GM18951 (cell line): ENCODE results near the gene PLA2G4A.

Source experiments
- POLR2A ChIP-seq: IDR thresholded peaks from 4 replicates; pipeline ENCODE4 v1.6.1; 2011; ENCODE audit warnings: mild to moderate bottlenecking; ENCODE audit not compliant: insufficient read length, insufficient read depth; ENCODE audit errors: extremely low read depth
- in situ Hi-C: fragments of 300-500 bp; cut with MboI; formaldehyde crosslinking; loops from one replicate; pipeline ENCODE4 v1.12.0; 2022; ENCODE audit warnings: low sequenced_read_pairs, mixed read lengths, inconsistent platforms; ENCODE audit not compliant: unreplicated experiment

The PLA2G4A gene

GRCh38 chr1:186976700-186977099 is 148.0 kb downstream of the PLA2G4A start:
- in situ Hi-C loops, result no loop called here
- TF ChIP-seq POLR2A, result no peak

DNA sequence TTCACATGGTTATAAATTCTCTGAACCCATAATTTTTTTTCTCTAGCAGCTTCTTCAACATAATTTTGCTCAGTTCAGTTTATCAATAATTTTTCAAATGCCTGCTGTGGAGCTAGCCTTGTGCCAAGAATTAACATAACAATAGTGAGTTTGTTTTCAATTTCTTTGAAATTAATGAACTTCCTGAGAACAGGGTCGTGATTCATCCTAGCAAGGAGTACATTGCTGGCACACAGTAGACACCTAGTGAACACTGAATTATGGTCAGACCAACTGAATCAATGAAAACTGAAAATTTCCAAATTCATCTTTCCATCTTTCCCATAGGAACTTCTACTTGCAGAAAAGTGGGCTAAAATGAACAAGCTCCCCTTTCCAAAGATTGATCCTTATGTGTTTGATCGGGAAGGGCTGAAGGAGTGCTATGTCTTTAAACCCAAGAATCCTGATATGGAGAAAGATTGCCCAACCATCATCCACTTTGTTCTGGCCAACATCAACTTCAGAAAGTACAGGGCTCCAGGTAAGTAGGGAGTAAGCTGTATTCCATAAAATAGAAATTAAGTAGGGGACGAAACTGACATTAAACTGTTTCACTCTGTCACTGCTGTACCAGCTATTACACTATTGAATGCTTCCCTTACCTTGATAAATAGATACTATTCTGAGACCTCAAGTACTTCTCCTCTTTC is 148.7 kb downstream of the PLA2G4A start:
- TF ChIP-seq POLR2A, result no peak
- in situ Hi-C loops, result no loop called here

DNA sequence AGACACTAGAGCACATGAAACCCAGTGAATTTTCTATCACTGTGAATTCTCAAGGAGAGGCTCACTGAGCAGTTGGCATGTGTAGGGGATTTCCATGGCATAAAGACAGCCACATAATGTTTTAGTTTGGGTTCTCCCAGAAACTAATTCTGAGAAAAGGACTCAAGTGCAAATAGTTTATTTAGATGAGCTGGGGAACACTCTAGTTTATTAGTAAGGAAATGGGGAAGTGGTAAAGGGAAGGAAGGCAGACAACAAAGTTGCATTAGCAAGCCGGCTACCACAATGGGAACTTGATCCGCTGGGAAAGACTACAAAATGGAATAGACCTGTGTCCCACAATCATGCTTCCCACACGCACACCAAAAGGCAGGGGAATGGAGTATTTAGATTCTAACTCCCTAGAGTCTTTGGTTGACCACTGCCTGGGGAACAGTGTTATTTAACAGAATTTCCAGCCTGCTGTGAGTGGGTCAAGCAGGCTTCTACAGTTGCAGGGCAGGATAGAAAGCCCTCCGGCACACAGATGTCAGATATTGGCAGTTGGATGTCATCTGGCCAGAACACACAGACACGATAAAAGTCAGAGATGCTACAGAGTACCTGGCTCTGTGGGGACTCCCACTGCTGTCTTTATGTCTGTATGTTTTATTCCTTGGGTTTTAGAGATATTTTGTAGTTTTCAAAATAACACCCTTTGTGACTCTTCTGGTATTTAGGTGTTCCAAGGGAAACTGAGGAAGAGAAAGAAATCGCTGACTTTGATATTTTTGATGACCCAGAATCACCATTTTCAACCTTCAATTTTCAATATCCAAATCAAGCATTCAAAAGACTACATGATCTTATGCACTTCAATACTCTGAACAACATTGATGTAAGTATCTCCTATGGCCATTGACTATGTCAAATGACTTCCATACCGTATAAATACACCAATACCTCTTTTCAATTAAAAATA is 150.1 kb downstream of the PLA2G4A start:
- no peak for TF ChIP-seq POLR2A
- in situ Hi-C loops, result no loop called here

DNA sequence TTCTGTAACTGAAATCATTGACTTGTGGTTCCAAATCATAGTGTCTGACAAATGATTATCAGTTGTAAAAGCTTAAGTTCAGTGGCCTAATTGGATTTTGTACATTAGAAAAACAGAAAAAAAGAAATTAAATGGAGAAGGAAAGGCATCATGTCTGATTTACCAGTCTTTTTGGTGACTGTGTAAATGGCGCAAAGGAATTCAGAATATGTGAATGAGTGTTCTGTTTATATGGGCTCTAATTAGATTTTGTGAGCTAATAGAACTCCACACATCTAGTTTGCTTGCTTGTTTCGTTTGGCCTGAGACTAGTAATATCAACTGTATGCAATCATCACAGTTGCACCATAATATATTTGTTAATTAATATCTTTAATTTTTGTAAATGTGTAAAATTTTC is 151.7 kb downstream of the PLA2G4A start:
- in situ Hi-C loops, result loop anchor here (10.0 kb wide), 2 partner anchors 376 to 496 kb away; no protein-coding TSS in a partner anchor
- no peak for TF ChIP-seq POLR2A

DNA sequence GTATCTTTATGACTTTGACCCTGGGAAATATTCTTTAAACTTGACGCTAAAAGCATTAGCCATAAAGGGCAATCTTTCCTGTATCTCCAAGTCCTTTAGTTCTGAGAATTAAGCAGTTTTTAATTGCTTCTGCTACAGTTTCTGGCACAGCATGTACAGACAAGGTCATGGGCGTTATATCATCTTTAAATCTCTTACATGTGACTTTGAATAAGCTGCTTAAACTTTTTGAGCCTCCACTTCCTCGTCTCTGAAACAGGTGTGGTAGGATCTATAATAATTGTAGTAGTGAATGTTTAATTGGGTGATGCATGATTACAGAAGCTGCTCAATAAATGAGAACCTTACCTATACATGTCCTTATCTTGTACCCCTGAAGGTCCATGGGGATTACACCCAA is 153.4 kb downstream of the PLA2G4A start:
- in situ Hi-C loops, result loop anchor here (10.0 kb wide), 2 partner anchors 377 to 497 kb away; no protein-coding TSS in a partner anchor
- no peak for TF ChIP-seq POLR2A

DNA sequence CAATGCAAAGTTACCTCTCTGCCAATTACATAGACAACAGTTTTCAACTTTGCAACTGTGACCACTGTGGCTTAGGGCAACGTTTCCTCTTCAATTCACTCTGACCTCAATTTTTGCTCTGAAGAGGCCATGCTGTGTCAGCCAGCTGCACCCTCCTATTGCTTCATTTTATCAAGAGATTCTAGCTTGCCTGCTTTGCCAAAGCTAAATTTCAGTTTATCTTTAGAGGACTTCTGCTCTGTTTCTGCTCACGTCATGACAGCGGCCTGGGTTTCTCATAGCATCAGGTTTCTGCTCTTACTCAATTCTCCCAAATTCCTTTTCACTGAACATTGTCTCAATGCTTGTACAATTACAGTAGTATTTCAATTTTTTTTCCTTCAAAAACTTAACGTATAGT is 154.6 kb downstream of the PLA2G4A start:
- no peak for TF ChIP-seq POLR2A
- in situ Hi-C loops, result loop anchor here (10.0 kb wide), 2 partner anchors 379 to 499 kb away; no protein-coding TSS in a partner anchor

GRCh38 chr1:186984959-186985358 is 156.2 kb downstream of the PLA2G4A start:
- in situ Hi-C loops, result loop anchor here (10.0 kb wide), 2 partner anchors 380 to 500 kb away; no protein-coding TSS in a partner anchor
- TF ChIP-seq POLR2A, result no peak

- no peak for TF ChIP-seq POLR2A
- in situ Hi-C loops, result loop anchor here (10.0 kb wide), 2 partner anchors 381 to 501 kb away; no protein-coding TSS in a partner anchor
Observed at GRCh38 chr1:186985889-186986491, 157.2 kb downstream of the PLA2G4A start.

DNA sequence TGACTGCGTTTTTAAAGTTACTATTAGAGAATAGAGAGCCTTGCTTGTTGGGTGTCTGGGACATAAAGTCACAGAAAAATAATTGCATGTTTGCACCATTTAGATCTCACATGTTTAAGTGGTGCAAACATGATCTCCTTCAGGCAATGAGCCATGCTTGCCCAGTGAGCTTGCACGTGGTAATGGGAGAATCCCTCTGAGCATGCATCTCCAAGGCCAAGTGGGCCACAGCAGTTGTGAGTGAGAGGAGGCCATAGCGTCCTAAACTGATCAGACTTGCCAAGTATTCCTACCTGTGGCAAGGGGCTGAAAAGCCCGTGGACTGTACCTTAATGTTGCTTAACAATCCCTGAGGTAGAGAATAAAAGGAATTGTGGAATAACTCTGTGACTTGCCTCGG is 158.3 kb downstream of the PLA2G4A start:
- no peak for TF ChIP-seq POLR2A
- in situ Hi-C loops, result loop anchor here (10.0 kb wide), 2 partner anchors 382 to 502 kb away; no protein-coding TSS in a partner anchor

DNA sequence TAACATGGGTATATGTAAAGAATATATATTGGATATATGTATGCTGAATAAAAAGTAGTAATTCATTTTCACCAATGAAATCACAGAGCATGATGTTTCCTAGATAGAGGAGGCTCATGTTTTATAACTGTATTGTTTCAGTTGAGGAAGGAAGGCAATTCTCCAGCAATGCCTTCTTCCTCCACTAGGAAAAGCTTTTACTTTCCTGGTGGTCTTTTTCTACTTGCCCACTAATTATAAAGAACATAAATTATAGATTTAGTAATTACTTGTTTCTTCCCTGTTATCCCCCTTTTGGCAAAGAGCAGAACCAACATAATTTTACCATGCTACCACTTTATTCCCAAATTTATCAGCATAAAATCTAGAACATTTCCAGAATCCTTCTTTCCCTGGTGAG is 159.0 kb downstream of the PLA2G4A start:
- in situ Hi-C loops, result loop anchor here (10.0 kb wide), 2 partner anchors 383 to 503 kb away; no protein-coding TSS in a partner anchor

DNA sequence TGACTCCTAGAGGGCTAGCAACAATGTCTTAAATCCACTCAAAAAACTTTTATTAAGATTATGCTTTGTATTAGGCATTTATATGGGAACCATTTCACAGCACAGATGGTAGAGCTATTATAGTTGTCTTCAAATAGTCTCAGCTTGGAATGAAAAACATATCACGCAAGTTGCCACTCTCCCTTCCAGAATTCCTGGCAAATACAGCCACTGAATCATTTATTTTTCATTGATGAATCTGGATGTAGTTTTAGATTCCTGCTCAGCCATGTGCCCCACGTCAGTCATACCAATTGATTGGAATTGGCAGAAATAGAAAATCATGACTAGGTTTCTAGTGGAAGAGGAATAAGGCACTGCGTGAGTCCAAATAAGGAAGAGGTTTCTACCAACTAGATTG is 165.2 kb downstream of the PLA2G4A start:
- TF ChIP-seq POLR2A, result no peak
- in situ Hi-C loops, result no loop called here

More for the DNA sequence above, 159.0 kb downstream of the PLA2G4A start:
- TF ChIP-seq POLR2A, result no peak

DNA sequence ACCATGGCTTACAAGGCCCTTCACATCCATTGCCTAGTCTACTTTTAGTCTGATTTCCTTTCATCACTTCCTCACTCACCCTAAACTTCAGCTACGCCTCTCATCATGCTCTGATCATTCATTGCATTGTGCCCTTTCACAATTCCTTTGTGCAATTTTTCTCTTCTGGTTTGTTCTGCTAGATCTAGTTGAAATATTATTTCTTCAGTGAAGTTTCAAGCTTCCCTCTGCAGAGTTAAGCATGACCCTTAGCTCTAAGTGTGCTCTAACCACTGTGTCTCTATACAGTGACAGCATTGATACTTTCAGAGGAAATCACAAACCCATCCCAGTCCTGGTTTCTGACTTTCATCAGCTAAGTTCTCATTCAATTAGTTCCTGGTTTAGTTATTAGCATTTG is 166.1 kb downstream of the PLA2G4A start:
- in situ Hi-C loops, result no loop called here
- no peak for TF ChIP-seq POLR2A

- TF ChIP-seq POLR2A, result no peak
- in situ Hi-C loops, result no loop called here
Observed at GRCh38 chr1:186996816-186997215, 168.1 kb downstream of the PLA2G4A start.

GRCh38 chr1:186997877-186998276 is 169.1 kb downstream of the PLA2G4A start:
- no peak for TF ChIP-seq POLR2A
- in situ Hi-C loops, result no loop called here
